GM21737 (cell line): ENCODE measurements around the gene LSM7.
"Not testable (repeated sequence)": the region's sequence is repeated elsewhere in the genome, so short reads cannot be mapped to it uniquely, and the experiment has no call there.

Source experiments
- ATAC-seq: cut with Tn5 transposase; IDR thresholded peaks from one replicate; pipeline ENCODE4 v1.9.1; 2021; ENCODE audit warnings: mild to moderate bottlenecking, moderate library complexity; ENCODE audit not compliant: unreplicated experiment

Gene LSM7

GRCh38 chr19:2282062-2282861 lies 46.1 kb downstream of the LSM7 start, which contains the start of gene PEAK3:
PEAK3 (minus strand) TSS chr19:2282175; CDS start chr19:2280931, 1,244 bp downstream.
- ATAC-seq = no peak

- not testable (repeated sequence) for ATAC-seq
Observed at GRCh38 chr19:2281265-2282061, 46.9 kb downstream of the LSM7 start.

GRCh38 chr19:2280633-2281264 lies 47.6 kb downstream of the LSM7 start:
- ATAC-seq = no peak

- ATAC-seq = no peak
Observed at GRCh38 chr19:2278459-2279158, 49.8 kb downstream of the LSM7 start.

- ATAC-seq = no peak
Observed at GRCh38 chr19:2277138-2277537, 51.2 kb downstream of the LSM7 start.

DNA sequence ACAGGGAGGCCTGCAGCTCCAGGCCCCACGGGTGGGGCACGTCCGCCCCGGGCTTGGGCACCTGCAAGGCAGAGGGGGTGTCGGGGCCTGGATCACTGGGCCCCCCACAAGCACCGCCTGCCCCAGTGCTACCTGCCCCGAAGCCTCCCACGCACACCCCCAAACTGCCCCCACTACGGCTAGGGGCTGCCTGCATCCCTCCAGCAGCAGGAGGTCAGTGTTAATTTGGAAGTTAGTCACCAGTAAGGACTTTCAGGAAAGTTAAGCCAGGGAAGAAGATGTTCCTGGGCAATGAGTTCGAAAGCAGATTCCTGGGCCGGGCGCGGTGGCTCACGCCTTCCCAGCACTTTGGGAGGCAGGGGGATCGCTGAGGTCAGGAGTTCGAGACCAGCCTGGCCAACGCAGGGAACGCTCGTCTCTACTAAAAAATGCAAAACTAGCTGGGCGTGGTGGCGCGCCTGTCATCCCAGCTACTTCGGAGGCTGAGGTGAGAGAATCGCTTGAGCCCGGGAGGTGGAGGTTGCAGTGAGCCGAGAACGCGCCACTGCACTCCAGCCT lies 51.9 kb downstream of the LSM7 start:
- ATAC-seq = no peak

- ATAC-seq = no peak
Observed at GRCh38 chr19:2275588-2276428, 52.6 kb downstream of the LSM7 start.

GRCh38 chr19:2274931-2275535 lies 53.4 kb downstream of the LSM7 start:
- no peak for ATAC-seq

DNA sequence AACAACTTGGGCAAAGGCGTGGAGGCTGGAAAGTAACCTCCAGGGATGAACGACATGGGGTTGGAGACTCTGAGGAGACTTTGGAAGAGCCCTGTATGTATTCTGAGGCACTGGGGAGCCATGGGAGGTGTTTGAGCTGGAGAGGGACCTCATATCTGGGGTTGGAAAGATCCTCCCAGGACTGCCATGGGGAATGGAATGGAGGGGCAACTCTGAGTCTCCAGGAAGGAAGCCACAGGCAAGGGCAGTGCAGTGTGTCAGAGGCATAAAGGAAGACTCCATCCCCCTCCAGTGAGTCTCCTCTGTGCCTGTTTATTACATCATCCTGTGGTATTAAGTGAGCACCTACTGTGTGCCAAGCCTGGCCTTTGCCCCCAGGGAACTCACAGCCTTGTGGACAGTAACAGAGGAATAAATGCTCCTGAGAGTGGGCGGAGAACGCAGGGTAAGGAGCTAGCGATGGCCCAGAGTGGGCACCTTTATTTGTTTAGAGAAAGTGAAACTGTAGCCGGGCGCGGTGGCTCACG lies 54.1 kb downstream of the LSM7 start:
- no peak for ATAC-seq

DNA sequence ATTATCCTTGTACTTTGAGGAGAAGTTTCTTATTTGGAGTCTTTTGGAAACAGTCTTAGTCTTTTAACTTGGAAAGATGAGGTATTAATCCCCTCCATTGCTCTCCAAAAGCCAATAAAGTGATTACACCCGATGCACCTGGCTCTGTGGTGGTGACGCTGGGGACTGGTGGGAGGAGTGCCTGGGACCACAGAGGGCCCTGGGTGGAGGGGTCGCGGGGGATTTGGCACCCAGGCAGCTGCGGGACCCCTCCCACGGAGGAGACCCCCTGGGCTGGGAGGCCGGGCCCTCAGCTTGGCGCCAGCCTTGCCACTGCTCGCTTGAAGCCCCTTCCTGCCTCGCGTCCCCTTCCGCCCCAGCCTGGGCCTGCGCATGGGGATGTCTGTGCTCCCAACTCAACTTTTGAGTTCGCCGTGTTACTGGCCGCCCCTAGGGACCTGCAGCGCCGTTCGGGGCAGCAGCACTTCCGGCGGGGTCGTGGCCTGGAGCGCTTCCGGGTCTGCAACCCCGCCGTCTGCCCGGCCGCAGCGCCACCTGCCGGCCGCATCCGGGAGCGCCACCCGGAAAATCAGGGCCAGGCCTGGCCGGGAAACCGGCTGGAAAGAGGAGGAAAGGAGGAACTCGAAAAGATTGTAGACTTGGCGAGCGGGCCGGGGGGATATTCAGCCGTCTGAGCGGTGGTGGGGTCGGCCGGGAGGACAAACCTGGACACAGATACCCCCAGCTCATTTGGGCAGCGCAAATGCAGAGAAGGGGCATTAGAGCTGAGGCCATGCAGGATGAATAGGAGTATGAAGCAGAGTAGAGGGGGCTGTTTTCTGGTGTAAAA lies 54.8 kb downstream of the LSM7 start:
- peak; percentile 28 for ATAC-seq
